IPS DF 6.9 (cell line): ENCODE measurements around the gene NAB2.

ENCODE experiments used
- DNase-seq: peaks from one replicate; pipeline ENCODE4 v3.0.0-alpha.2; 2013; ENCODE audit warnings: low read depth, low spot score
- H3K27ac ChIP-seq: one replicate; pipeline ENCODE4 v1.5.1; 2013; ENCODE audit warnings: low read length, control low read depth
- H3K27me3 ChIP-seq: 2 replicates; pipeline ENCODE4 v1.6.1; 2013; ENCODE audit warnings: mild to moderate bottlenecking, low read length; ENCODE audit not compliant: control insufficient read depth, insufficient read depth
- H3K36me3 ChIP-seq: 2 replicates; pipeline ENCODE4 v1.6.1; 2013; ENCODE audit warnings: low read length; ENCODE audit not compliant: control insufficient read depth, insufficient read depth
- H3K4me1 ChIP-seq: 2 replicates; pipeline ENCODE4 v1.6.1; 2013; ENCODE audit warnings: low read length; ENCODE audit not compliant: control insufficient read depth, insufficient read depth
- H3K4me3 ChIP-seq: 2 replicates; pipeline ENCODE4 v1.5.1; 2013; ENCODE audit warnings: mild to moderate bottlenecking, low read length
- H3K9me3 ChIP-seq: 2 replicates; pipeline ENCODE4 v1.6.1; 2013; ENCODE audit warnings: low read length, inconsistent platforms; ENCODE audit not compliant: control insufficient read depth, insufficient read depth
- WGBS: extraction: QIAGEN DNeasy Blood & Tissue Kit; methylation state at CpG from one replicate; pipeline ENCODE4 v1.1.7; 2013; ENCODE audit warnings: mixed read lengths, missing lambda C conversion rate; ENCODE audit not compliant: insufficient read length, insufficient coverage; 5-methylcytosine and 5-hydroxymethylcytosine counted together

The NAB2 gene

GRCh38 chr12:57133916-57134315 is 45.0 kb downstream of the NAB2 start:
- no peaks in the 10 kb centered on the region for H3K27me3 ChIP-seq
- H3K27ac ChIP-seq: no peak overlapping the region
- H3K36me3 ChIP-seq: peaks cover 3% of the 10 kb centered on the region; the same call in 1 of the 2 replicates
- peaks cover 24% of the 10 kb centered on the region for H3K4me1 ChIP-seq
- no peak overlapping the region for H3K4me3 ChIP-seq
- no peaks in the 10 kb centered on the region for H3K9me3 ChIP-seq
- WGBS: no CpG with 5 or more reads among the region's 6 CpGs
- DNase-seq: no peak

GRCh38 chr12:57134949-57135348 is 46.0 kb downstream of the NAB2 start:
- peaks cover 24% of the 10 kb centered on the region for H3K4me1 ChIP-seq
- WGBS: no CpG with 5 or more reads among the region's 9 CpGs
- H3K27ac ChIP-seq: no peak overlapping the region

GRCh38 chr12:57135527-57136326 is 46.8 kb downstream of the NAB2 start:
- no CpG with 5 or more reads among the region's 18 CpGs for WGBS
- DNase-seq: no peak
- Histone ChIP-seq H3K9me3 (no peaks in the 10 kb centered on the region), H3K27ac (no peak overlapping the region), H3K4me3 (no peak overlapping the region), H3K36me3 (peaks cover 12% of the 10 kb centered on the region; the same call in 1 of the 2 replicates), H3K27me3 (no peaks in the 10 kb centered on the region), H3K4me1 (peaks cover 21% of the 10 kb centered on the region)

More at GRCh38 chr12:57134949-57135348, 46.0 kb downstream of the NAB2 start:
- Histone ChIP-seq H3K4me3 (no peak overlapping the region), H3K9me3 (no peaks in the 10 kb centered on the region), H3K36me3 (peaks cover 12% of the 10 kb centered on the region; the same call in 1 of the 2 replicates), H3K27me3 (no peaks in the 10 kb centered on the region)
- DNase-seq: no peak

GRCh38 chr12:57138526-57139272 is 49.8 kb downstream of the NAB2 start:
- Histone ChIP-seq H3K27me3 (no peaks in the 10 kb centered on the region), H3K27ac (no peak overlapping the region), H3K36me3 (peaks cover 30% of the 10 kb centered on the region), H3K4me1 (peaks cover 11% of the 10 kb centered on the region), H3K9me3 (no peaks in the 10 kb centered on the region), H3K4me3 (no peak overlapping the region)
- DNase-seq: no peak
- no CpG with 5 or more reads among the region's 13 CpGs for WGBS

GRCh38 chr12:57139796-57140649 is 51.1 kb downstream of the NAB2 start:
- Histone ChIP-seq H3K9me3 (no peaks in the 10 kb centered on the region), H3K27ac (no peak overlapping the region), H3K4me3 (no peak overlapping the region), H3K27me3 (no peaks in the 10 kb centered on the region), H3K36me3 (peaks cover 34% of the 10 kb centered on the region), H3K4me1 (peaks cover 8% of the 10 kb centered on the region; the same call in 1 of the 2 replicates)
- WGBS: no CpG with 5 or more reads among the region's 6 CpGs
- DNase-seq: no peak

GRCh38 chr12:57141249-57141648 is 52.3 kb downstream of the NAB2 start:
- no peaks in the 10 kb centered on the region for H3K27me3 ChIP-seq
- H3K4me3 ChIP-seq: no peak overlapping the region
- peaks cover 45% of the 10 kb centered on the region for H3K36me3 ChIP-seq
- no peaks in the 10 kb centered on the region for H3K4me1 ChIP-seq
- no peaks in the 10 kb centered on the region for H3K9me3 ChIP-seq
- WGBS: no CpG with 5 or more reads among the region's 8 CpGs
- no peak for DNase-seq
- no peak overlapping the region for H3K27ac ChIP-seq

- Histone ChIP-seq H3K9me3 (no peaks in the 10 kb centered on the region), H3K36me3 (peaks cover 53% of the 10 kb centered on the region), H3K4me3 (no peak overlapping the region), H3K27me3 (no peaks in the 10 kb centered on the region), H3K27ac (no peak overlapping the region), H3K4me1 (no peaks in the 10 kb centered on the region; the same call in 1 of the 2 replicates)
- WGBS: no CpG with 5 or more reads among the region's 9 CpGs
- DNase-seq: no peak
Measured at GRCh38 chr12:57142121-57142520, 53.2 kb downstream of the NAB2 start.

GRCh38 chr12:57142727-57143126 is 53.8 kb downstream of the NAB2 start:
- H3K4me1 ChIP-seq: no peaks in the 10 kb centered on the region; the same call in 1 of the 2 replicates
- no peaks in the 10 kb centered on the region for H3K27me3 ChIP-seq
- WGBS: no CpG with 5 or more reads among the region's 7 CpGs
- no peak for DNase-seq
- no peak overlapping the region for H3K27ac ChIP-seq
- H3K9me3 ChIP-seq: no peaks in the 10 kb centered on the region
- H3K36me3 ChIP-seq: peaks cover 56% of the 10 kb centered on the region
- H3K4me3 ChIP-seq: no peak overlapping the region

- H3K36me3 ChIP-seq: peaks cover 55% of the 10 kb centered on the region
- H3K27me3 ChIP-seq: no peaks in the 10 kb centered on the region
- DNase-seq: no peak
- H3K4me3 ChIP-seq: no peak overlapping the region
- no peak overlapping the region for H3K27ac ChIP-seq
- no peaks in the 10 kb centered on the region; the same call in 1 of the 2 replicates for H3K4me1 ChIP-seq
- no peaks in the 10 kb centered on the region for H3K9me3 ChIP-seq
- WGBS: no CpG with 5 or more reads among the region's 4 CpGs
Measured at GRCh38 chr12:57143454-57143853, 54.5 kb downstream of the NAB2 start.
